IPS DF 19.7 (cell line): Measurements from ENCODE around the gene DHRS2.
"Not testable (repeated sequence)": the region's sequence is repeated elsewhere in the genome, so short reads cannot be mapped to it uniquely, and the experiment has no call there.

Experiments
- DNase-seq: peaks from one replicate; pipeline ENCODE4 v3.0.0-alpha.2; 2013; ENCODE audit warnings: low read depth, low spot score

DHRS2 gene

GRCh38 chr14:23636317-23637211, at the start of gene DHRS2:
TSS of gene DHRS2 (plus strand) at chr14:23636364. CDS start at chr14:23638865, 2,501 bp downstream.
- DNase-seq = no peak

DNA sequence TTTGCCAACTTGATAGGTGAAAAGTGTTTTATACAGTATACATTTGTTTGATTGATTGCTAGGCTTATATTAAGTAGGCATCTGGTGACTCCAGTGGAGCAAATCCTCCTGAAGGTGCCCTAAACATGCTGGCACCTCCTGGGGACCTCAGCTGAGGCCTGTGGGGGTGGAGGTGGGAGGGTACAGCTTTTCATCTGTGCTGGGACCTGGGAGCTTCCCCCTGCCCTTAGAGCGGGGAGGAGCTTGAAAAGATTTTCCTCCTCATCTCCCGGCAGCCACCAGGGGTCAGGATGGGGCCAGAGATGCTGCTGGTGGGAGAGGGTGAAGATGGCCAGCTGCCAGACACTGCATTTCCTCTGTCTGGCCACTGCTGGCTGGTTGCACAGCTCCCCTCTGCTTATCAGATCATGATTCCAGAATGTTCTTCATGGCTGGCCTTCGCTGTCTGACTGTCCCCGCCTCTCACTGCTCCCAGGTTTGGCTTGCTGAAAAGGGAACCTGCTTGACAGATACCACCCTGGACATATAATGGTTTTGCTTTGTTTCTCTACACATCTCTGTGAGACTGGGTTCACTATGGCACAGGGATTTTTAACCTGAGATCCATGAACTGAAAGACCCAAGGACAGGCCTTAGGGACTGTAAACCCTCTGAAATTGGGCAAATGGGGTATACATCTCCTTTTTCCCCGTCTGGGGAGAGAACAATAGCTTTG, 47.1 kb upstream of the DHRS2 start:
- no peak for DNase-seq

GRCh38 chr14:23589606-23590005, 46.6 kb upstream of the DHRS2 start:
- DNase-seq = no peak

- DNase-seq = no peak
Measured at GRCh38 chr14:23590198-23590597, 46.0 kb upstream of the DHRS2 start.

GRCh38 chr14:23594191-23594590, 42.0 kb upstream of the DHRS2 start:
- DNase-seq = not testable (repeated sequence)

- no peak for DNase-seq
Measured at GRCh38 chr14:23600322-23600707, 35.8 kb upstream of the DHRS2 start.

DNA sequence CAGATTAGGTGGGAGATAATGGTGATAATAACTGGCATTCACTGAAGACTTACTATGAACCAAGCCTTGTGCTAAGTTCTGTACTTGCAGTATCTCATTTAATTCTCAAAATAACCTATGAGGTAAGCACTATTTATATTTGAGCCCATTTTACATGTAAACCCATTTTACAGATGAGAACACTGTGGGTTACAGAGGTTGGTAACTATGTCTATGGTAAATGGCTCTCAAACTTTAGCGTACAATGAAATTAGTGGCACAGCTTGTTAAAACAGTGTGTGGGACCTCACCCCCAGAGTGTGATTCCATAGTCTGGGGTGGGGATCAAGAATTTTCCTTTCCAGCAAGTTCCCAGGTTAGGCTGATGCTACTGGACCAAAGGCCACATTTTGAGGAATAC, 35.4 kb upstream of the DHRS2 start:
- no peak for DNase-seq

DNA sequence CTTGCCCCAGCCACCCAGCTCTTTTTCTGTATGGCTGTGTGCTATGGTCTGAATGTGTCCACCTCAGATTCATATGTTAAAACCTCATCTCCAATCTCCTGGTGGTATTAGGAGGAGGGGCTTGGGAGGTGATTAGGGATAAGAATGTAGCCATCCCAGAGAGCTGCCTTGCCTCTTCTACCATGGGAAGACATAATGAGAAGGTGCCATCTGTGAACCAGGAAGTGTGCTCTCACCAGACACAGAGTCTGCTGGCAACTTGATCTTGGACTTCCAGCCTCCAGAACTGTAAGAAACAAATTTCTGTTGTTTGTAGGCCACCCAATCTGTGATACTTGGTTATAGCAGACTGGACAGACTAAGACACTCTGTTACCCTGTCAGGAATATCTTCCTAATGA, 34.7 kb upstream of the DHRS2 start:
- no peak for DNase-seq

GRCh38 chr14:23601845-23602180, 34.4 kb upstream of the DHRS2 start:
- DNase-seq = no peak

DNA sequence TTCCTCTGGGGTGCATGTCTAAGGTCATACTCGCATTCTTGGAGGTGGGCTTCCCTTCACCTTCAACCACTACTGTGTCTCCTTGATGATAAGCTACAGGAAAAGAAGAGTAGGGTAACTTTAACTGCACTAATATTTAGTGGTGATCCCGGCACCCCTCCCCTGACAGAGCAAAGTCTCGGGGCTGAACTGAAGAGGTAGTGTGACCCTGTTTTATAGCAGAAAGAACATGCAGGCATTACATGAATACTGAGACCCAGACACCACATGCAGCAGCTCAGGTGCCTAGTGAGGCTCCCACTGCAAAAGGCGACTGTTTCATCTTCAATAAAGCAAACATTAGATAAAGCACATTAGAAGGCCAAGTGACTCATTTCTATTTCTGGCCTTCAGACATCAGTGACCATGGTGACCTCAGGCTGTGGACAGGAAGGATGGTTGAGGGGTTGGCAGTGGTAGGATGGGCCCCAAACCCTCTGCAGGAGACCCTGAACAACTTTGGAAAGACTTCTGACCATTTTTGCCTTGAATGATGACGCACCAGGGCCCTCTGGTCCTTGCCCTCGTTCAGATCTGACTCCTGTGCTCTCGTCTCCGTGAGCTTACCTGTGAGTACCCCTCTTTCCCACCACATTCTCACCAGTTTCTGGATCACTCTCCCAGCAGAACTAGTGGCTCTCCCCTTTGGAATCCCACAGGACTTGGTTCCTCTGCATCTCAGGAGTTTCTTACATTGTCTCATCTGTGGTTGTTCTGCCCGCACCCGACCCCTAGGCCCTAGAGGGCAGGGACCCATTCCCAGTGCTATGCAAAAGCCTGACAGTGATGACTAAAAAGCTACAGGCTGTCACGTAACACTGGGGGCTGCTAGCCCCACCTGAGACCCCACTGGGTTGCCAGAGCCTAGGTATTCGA, 33.7 kb upstream of the DHRS2 start:
- DNase-seq = no peak

- no peak for DNase-seq
Measured at GRCh38 chr14:23603103-23603502, 33.1 kb upstream of the DHRS2 start.

DNA sequence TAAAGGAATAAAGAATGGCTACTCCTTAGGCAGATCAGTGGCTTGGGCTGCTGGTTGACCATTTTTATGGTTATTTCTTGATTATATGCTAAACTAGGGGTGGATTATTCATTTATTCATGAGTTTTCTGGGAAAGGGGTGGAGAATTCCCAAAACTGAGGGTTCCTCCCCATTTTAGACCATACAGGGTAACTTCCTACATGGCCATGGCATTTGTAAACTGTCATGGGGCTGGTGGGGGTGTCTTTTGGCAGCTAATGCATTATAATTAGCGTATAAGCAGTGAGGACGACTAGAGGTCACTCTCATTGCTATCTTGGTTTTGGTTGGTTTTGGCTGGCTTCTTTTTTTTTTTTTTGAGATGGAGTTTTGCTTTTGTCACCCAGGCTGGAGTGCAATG, 32.0 kb upstream of the DHRS2 start:
- DNase-seq = no peak

DNA sequence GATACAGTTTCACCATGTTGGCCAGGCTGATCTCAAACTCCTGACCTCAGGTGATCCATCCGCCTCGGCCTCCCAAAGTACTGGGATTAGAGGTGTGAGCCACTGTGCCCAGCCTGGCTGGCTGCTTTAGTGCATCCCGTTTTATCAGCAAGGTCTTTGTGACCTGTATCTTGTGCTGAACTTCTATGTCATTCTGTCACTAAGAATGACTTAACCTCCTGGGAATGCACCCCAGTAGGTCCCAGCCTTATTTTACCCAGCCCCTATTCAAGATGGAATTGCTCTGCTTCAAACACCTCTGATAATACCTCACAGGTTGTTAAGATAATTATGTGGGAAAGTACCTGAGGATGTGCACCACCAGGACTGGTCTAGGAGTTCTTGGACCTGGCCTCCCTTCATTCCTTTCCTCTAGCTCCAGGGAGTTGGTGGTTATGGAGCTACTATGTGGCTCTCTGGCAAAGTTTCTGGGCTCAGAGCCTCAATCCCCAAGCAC, 31.4 kb upstream of the DHRS2 start:
- no peak for DNase-seq

- no peak for DNase-seq
Measured at GRCh38 chr14:23605931-23606585, 30.1 kb upstream of the DHRS2 start.

DNA sequence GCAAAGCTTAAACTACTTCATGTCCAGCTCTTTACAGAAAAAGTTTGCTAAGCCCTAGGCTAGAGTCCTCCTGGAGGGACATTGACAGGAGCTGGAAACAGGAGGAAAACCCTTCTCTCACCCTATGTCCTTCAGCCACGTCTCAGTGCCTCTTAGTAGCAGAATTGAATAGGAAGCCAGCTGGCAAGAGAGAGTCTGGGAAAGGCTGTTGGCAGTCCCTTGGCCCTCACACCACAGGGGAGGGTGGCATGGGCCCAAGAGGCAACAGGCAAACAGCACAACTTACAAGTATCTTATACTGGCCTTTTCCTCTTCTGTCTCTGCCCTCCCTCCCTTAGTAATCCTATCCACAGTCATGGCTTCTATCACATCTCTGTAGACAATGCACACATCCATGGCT, 27.7 kb upstream of the DHRS2 start:
- no peak for DNase-seq

DNA sequence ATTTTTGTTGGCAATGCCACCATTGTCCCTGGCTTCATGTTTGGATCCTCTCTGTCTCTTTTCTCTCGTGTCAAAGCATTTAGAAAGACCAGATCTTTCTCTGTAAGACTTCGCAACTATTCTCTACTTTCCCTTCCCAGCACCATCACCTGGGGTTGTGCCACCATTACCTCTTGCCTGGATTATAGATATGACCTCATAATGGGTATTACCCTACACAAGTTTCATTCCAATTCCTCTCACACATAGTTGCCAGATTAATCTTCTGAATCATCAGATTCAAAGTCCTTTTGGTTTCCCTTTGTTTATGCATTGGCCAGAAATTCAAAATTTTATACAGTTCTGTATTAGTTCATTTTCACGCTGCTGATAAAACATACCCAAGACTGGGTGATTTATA, 27.2 kb upstream of the DHRS2 start:
- DNase-seq = no peak

DNA sequence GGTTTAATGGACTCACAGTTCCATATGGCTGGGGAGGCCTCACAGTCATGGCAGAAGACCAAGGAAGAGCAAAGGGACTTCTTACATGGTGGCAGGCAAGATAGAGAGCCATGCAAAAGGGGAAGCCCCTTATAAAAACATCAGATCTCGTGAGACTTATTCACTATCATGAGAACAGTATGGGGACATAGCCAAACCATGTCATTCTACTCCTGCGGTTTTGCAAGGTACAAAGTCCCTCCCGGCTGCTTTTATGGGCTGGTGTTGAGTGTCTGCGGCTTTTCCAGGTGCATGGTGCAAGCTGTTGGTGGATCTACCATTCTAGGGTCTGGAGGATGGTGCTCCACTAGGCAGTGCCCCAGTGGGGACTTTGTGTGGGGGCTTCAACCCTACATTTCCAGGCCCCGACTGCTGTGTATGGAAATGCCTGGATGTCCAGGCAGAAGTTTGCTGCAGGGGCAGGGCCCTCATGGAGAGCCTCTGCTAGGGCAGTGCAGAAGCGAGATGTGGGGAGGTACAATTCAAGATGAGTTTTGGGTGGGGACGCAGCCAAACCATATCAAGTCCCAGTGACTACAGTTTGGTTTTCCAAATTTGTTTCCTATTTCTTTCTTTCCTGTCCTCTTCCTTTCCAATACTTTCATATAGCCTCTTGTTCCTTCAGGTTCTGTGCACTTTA, 26.6 kb upstream of the DHRS2 start:
- not testable (repeated sequence) for DNase-seq

GRCh38 chr14:23610090-23610814, 25.9 kb upstream of the DHRS2 start:
- no peak for DNase-seq

- no peak for DNase-seq
Measured at GRCh38 chr14:23610815-23611289, 25.3 kb upstream of the DHRS2 start.

GRCh38 chr14:23612354-23612732, 23.8 kb upstream of the DHRS2 start:
- DNase-seq = no peak
